ENCODE data around the gene ARMH4.

DNA sequence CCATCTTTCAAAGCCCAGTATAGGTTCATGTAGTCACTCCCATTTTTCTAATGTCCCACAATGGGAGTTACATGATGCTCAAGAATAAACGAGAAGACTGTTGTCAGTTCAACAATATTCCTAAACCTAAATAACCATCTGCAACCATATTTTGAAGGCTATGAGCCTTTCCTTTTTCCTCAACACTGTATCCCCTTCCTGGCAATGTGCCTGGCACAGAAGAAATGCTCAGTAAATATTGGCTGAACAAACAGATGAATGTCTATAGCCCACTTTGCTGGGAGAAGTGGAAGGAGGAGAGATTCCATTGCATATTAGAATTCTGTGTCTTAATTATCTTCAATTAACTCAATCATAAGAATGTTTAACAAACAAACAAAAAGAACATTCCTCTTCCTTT is 6.1 kb downstream of the ARMH4 start:
- TF ChIP-seq, protein P1, sequence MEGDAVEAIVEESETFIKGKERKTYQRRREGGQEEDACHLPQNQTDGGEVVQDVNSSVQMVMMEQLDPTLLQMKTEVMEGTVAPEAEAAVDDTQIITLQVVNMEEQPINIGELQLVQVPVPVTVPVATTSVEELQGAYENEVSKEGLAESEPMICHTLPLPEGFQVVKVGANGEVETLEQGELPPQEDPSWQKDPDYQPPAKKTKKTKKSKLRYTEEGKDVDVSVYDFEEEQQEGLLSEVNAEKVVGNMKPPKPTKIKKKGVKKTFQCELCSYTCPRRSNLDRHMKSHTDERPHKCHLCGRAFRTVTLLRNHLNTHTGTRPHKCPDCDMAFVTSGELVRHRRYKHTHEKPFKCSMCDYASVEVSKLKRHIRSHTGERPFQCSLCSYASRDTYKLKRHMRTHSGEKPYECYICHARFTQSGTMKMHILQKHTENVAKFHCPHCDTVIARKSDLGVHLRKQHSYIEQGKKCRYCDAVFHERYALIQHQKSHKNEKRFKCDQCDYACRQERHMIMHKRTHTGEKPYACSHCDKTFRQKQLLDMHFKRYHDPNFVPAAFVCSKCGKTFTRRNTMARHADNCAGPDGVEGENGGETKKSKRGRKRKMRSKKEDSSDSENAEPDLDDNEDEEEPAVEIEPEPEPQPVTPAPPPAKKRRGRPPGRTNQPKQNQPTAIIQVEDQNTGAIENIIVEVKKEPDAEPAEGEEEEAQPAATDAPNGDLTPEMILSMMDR (IDR thresholded peaks at IDR 0.05), result no peak
- no peak for TF ChIP-seq EP300 (IDR thresholded peaks at IDR 0.05)
- no peak for TF ChIP-seq POLR2A (IDR thresholded peaks at IDR 0.05)

All from gastroesophageal sphincter (tissue), 3 donors.